GM10248 (cell line): Measurements from ENCODE around the gene CABP4.
A peak's percentile ranks its signal among the peaks of the same experiment; 100 is the strongest.
"Not testable (repeated sequence)": the region's sequence is repeated elsewhere in the genome, so short reads cannot be mapped to it uniquely, and the experiment has no call there.

ENCODE experiments used
- CTCF ChIA-PET: fragments of 300-600 bp; sonication (Branson Sonifier 250); formaldehyde crosslinking; extraction: SDS; loops from one replicate; lab custom pipeline; 2021; ENCODE audit warnings: antibody characterized with exemption; lab: Yijun Ruan, JAX
- POLR2A ChIA-PET: fragments of 350-650 bp; sonication (Branson Sonifier 250); formaldehyde crosslinking; extraction: SDS; loops from one replicate; lab custom pipeline; 2020; ENCODE audit warnings: antibody characterized with exemption; lab: Yijun Ruan, JAX
- DNase-seq: peaks from one replicate; pipeline ENCODE4 v3.0.0; 2012; ENCODE audit errors: extremely low spot score
- CTCF ChIP-seq: IDR thresholded peaks from 2 replicates; pipeline ENCODE4 v1.5.1; 2012; ENCODE audit warnings: mild to moderate bottlenecking, low read depth; ENCODE audit errors: extremely low read depth, missing control alignments, control extremely low read depth

Gene CABP4

DNA sequence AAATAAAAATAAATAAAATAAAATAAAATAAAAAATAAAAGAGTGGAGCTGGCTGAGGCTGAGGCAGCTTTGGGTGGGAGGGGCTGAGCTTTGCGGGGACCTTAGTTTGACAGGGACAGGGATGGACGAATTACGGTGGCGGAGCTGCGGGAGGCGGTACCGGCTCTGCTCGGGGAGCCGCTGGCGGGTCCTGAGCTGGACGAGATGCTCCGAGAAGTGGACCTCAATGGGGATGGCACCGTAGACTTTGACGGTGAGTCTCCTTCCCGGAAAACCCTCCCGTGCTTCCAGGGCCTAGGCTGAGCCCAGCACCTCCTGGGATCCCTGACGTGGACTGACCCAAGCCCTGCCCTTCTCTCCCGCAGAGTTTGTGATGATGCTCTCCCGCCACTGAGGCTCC, 3.1 kb downstream of the CABP4 start:
- CTCF ChIA-PET = interaction anchor here (3.7 kb wide), 1 partner anchor 20 kb away, joined by 19 read pairs; the partner anchor contains the start of gene PTPRCAP
- no peak for TF ChIP-seq CTCF
- POLR2A ChIA-PET = interaction anchor here (0.6 to 1.4 kb wide), 2 partner anchors 8 to 10 kb away, joined by 4 read pairs; no protein-coding TSS in a partner anchor
- DNase-seq = no peak

GRCh38 chr11:67463186-67463585, 8.0 kb downstream of the CABP4 start:
- ChIA-PET POLR2A (no interaction called here), CTCF (no interaction called here)
- TF ChIP-seq CTCF = no peak
- no peak for DNase-seq

DNA sequence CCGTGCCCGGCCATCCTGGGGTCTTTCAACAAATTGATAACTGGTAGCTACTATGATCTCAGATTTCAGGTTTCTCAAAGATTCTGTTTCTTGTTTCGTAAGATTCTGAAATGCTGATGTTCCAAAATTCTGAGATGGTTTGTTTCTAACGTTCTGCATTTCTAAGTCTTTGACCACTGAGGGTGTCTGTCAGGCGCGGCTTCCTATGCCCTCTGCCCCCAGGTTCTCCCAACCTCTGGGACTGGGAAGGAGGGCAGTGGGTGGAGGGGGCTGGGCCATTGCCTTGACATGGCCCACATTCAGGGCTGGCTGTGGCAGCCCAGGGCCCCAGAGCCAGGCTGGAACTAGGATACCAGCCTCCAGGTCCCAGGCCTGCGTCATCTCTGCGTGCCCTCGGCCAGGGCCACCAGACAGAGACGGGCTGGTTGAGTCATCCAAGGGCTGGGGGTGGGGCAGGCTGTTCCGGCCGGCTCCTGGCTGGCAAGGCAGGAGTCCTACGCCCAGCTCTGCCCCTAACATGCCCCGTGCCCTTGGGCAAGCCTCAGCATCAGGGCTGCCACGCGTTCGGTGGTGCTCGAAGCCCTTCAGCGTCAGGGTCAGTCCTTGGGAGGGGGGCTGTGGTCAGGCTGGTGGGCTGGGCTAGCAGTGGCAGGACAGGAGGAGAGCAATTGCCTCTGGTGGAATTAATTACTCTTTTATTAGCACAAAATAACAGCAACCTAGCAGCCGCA, 8.7 kb downstream of the CABP4 start:
- ChIA-PET CTCF (no interaction called here), POLR2A (no interaction called here)
- no peak for DNase-seq
- no peak for TF ChIP-seq CTCF

- POLR2A ChIA-PET = interaction anchor here (0.8 to 1.0 kb wide), 2 partner anchors 27 to 60 kb away, joined by 3 read pairs; partner anchors contain the start of gene PTPRCAP
- DNase-seq = peak; percentile 94
- no peak for TF ChIP-seq CTCF
- CTCF ChIA-PET = interaction anchor here (1.0 to 1.4 kb wide), 2 partner anchors 28 to 91 kb away, joined by 3 read pairs; no protein-coding TSS in a partner anchor
Observed at GRCh38 chr11:67464411-67465188, 9.4 kb downstream of the CABP4 start.

DNA sequence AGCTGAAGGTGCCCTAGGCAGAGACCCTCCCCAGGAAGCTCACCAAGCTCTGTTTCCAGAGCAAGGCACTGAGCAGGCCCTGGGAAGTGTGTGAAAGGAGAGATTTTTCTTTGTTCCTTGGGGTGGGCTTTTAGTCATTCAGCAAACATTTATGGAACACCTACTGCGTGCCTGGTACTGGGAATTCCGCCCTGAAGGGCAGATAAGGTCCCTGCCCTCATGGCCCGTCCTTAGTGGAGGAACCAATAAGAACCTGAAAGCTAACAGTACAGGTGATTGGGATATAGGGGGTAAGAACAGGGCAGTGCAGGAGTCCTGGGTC, 10.0 kb downstream of the CABP4 start:
- DNase-seq = no peak
- CTCF ChIA-PET = interaction anchor here (0.6 to 1.4 kb wide), 3 partner anchors 21 to 91 kb away, joined by 3 read pairs; no protein-coding TSS in a partner anchor
- no peak for TF ChIP-seq CTCF
- POLR2A ChIA-PET = interaction anchor here (0.8 to 1.0 kb wide), 2 partner anchors 28 to 60 kb away, joined by 3 read pairs; partner anchors contain the start of gene PTPRCAP

- ChIA-PET POLR2A (interaction anchor here (0.6 to 1.0 kb wide), 2 partner anchors 28 to 49 kb away, joined by 3 read pairs; partner anchors contain the start of gene PTPRCAP), CTCF (interaction anchor here (0.6 to 1.4 kb wide), 3 partner anchors 20 to 91 kb away, joined by 3 read pairs; no protein-coding TSS in a partner anchor)
- not testable (repeated sequence) for DNase-seq
Observed at GRCh38 chr11:67465530-67465929, 10.4 kb downstream of the CABP4 start.

GRCh38 chr11:67466367-67466766, 11.2 kb downstream of the CABP4 start:
- POLR2A ChIA-PET = interaction anchor here (0.6 kb wide), 2 partner anchors 29 to 50 kb away, joined by 3 read pairs; partner anchors contain the start of gene PTPRCAP
- CTCF ChIA-PET = interaction anchor here (1.2 kb wide), 1 partner anchor 163 kb away, joined by 4 read pairs; the partner anchor contains the start of gene NUDT8
- DNase-seq = no peak
- TF ChIP-seq CTCF = no peak
